Putamen (tissue), 1 donor: ENCODE data around the gene PLTP.
"Not testable (repeated sequence)": the region's sequence is repeated elsewhere in the genome, so short reads cannot be mapped to it uniquely, and the experiment has no call there.

Source experiments
- DNase-seq: peaks from one replicate; pipeline ENCODE4 v3.0.0-alpha.2; 2016; ENCODE audit warnings: low spot score

The PLTP gene

DNA sequence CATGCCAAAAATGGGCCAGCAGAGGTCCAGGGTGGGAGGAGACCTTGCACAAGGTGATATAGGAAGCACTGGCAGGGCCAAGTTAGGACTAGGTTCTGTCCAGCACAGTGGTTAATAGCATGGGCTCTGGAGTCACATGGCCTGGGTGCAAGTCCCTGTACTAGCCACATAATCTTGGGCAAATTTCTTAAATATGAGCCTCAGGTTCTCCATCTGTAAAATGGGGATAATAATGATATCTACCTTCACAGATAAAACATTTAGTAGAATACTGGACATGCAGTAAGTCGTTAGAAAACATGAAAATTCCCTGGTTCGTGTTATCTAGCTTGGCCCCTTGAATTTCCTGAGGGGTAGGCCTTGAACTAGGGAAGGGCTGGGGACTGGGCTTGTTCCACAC, 14.7 kb downstream of the PLTP start:
- DNase-seq = no peak

DNA sequence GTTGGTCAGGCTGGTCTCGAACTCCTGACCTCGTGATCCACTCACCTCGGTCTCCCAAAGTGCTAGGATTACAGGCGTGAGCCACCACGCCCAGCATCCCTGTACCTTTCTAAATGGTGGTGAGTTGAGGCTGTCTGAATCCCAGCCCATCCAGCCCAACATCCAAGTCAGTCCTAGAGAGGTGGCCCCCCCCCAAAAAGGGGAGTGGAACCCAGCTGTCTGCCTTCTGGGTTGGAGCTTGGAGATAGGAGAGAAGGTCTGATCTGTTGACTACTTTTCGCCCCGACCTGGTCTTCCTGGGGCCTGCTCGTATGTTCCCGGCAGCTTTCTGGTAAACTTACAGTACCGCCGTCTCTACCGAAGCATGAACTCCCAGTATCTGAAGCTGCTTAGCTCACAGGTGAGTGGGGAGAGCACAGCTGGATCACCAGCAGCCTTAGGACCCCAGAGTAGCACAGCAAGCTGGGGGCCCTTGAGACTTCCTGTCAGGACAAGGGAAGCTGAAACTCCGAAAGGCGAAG, 15.3 kb downstream of the PLTP start:
- no peak for DNase-seq

DNA sequence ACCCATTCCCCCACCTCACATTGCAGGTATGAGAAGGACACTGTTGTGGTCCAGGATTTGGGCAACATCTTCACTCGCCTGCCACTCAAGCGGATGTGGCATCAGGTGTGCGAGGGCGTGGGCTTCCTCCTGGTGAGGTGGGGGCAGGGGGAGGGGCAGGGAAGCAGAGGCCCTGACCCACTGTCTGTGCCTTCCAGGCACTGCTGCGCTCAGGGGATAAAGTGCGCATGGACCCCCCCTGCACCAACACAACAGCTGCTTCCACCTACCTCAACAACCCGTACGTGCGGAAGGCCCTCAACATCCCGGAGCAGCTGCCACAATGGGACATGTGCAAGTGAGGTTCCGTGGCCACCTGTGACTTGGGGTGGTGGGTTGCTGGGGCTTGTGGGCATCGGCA, 17.2 kb downstream of the PLTP start:
- DNase-seq = no peak

DNA sequence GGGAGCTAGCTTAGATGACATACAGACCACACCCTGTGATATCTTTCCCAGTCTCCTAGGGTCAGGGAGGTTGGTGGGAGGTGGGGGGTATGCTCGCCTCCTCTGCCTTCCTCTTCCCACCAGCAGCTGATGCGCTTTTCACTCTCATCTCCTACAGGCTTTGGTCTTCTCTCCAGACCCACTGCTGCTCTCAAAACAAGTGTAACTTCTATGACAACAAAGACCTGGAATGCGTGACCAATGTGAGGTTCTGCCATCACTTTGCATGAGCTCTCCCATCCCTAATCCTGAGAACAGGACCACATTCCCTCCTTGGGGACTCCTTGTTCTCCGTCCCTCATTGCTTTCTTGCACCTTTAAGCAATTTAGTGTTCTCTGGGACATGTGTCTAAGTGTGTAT, 18.1 kb downstream of the PLTP start:
- DNase-seq = no peak

DNA sequence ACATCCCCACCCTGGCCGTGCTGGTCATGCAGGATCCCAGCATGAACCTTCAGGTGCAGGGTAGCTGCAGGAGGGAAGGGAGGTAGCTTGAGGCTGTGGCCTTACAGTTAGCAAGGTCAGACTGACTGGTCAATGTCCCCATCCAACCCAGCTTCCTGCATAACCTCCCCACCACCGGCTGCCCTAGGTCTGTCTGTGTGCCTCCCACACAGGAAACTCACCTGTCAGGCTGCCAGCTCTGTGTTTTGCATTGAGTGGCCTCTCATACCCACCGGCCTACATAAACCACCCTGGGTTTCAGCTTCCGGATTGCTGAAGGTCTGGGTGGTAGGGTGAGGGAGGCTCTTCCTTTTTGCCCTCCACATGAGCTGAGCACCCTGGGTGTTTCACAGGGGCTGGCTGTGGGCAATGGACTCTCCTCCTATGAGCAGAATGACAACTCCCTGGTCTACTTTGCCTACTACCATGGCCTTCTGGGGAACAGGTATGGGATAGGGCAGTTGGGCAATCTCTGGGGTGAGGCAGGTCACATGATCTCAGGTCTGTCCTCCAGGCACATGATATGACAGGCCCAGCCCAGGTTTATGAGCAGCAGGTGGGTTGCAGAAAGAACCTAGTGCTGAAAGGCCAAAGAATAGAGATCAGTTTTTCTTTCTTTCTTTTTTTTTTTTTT, 19.0 kb downstream of the PLTP start:
- no peak for DNase-seq

DNA sequence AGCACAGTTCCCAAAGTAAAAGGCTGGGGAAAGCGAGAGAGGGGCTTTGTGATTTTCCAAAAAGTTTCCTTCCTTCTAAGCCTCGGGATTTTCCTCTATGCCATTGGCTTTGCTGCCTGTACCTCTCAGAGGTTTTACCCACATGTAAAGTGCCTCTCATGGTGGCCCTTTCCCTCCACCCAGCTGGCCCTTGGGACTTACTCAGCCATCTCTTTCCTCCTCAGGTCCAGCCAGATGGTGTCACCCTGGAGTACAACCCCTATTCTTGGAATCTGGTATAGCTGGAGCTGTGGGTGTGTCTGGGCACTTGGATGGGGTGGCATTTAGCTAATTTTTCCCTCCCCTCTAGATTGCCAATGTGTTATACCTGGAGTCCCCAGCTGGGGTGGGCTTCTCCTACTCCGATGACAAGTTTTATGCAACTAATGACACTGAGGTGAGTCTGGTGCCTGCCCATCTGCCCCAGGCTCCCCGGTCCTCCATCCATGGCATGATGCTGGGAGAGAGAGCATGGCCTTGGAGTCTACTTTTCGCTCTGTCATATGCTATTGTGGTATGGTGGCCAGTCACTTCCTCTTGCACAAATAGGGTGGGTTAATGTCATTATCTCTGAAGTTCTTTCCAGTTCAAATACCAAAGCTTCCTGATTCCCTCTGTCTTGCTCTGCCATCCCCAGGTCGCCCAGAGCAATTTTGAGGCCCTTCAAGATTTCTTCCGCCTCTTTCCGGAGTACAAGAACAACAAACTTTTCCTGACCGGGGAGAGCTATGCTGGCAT, 19.7 kb downstream of the PLTP start:
- no peak for DNase-seq

DNA sequence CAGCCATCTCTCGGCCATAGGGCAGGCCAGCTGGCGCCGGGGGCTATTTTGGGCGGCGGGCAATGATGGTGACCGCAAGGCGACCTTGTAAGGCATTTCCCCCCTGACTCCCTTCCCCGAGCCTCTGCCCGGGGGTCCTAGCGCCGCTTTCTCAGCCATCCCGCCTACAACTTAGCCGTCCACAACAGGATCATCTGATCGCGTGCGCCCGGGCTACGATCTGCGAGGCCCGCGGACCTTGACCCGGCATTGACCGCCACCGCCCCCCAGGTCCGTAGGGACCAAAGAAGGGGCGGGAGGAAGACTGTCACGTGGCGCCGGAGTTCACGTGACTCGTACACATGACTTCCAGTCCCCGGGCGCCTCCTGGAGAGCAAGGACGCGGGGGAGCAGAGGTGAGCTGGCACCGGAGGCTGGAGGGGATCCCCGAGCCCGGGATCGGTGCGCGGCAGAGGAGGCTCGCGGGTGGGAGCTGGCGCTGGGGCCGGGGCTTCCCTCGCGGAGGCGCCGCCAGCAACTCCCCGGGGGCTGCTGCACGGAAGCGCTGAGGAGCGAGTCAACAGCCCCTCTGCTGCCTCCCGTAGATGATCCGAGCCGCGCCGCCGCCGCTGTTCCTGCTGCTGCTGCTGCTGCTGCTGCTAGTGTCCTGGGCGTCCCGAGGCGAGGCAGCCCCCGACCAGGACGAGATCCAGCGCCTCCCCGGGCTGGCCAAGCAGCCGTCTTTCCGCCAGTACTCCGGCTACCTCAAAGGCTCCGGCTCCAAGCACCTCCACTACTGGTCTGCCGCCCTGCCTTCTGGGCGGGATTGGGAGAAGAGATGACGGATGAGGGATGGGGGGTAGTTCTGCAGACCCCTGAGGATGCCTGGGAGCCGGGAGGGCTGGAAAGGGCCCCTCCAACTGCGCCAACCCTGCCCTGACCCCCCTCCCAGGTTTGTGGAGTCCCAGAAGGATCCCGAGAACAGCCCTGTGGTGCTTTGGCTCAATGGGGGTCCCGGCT, 20.7 kb downstream of the PLTP start, which contains the start of the genes CTSA and NEURL2:
Gene CTSA (plus strand): TSS at position 351 of the 999 bp plus-strand sequence. CDS start 234 bp downstream, at position 585.
Gene NEURL2 (minus strand): TSS at position 224 of the 999 bp plus-strand sequence. CDS start 217 bp downstream, at position 7.
- peak; percentile 90 for DNase-seq

DNA sequence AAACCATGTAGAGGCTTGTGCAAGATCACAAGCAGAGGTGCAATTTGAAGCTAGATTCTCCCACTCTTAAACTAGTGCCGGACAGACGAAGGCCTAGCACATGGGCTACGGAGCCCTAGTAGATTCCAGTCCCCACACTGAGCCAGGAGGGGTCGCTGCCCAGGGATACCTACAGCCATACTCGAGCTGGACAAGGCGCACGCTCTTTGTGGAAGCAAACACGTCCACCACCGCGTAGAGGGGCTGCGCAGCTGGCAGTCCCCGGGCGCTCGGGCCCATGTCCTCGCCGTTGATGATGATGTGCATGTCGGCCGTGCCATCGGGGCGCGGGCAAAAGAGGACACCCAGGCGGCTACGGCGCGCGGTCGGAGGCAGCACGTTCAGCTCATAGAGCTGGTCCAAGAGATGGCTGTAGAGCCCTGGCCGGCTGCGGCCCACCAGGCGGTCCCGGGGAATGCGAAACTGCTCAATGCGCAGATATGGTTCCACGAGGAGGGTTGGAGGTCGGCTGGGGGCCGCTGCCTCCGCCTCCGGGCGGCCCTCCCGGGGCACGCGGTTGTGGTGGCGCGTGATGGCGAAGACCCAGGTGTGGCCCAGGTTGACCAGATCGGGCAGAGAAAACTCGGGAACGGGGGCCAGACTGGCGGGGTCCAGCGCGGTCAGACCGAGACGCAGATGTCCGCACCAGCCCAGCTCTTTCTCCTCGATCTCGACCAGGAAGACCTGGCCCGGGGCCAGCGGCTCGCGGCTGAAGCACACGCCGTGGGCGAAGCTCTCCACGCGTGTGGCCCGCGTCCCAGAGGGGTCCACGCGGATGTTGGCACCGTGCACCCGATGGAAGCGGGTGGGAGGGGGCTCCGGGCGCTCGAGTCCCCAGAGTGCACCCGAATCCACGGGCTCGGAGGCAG, 21.6 kb downstream of the PLTP start:
- DNase-seq = peak; percentile 42

DNA sequence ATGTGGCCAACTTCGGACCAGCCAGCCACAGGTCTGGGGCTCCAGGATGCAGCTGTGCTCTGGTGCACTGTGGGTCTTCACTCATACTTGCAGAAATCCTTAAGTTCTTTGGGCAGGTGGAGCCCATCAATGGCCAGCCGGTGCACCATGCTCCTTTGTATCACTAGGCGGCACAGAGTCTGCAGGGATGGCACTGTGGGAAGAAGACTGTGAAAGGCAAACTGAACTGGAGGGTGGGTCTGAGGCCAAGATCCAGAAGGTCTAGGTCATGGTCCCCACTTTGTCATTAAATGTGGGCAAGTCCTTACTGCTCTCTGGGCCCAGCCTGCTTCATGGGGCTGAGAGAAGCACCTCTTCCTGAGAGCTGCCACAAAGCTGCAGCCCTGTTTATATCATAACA, 23.3 kb downstream of the PLTP start:
- DNase-seq = no peak

DNA sequence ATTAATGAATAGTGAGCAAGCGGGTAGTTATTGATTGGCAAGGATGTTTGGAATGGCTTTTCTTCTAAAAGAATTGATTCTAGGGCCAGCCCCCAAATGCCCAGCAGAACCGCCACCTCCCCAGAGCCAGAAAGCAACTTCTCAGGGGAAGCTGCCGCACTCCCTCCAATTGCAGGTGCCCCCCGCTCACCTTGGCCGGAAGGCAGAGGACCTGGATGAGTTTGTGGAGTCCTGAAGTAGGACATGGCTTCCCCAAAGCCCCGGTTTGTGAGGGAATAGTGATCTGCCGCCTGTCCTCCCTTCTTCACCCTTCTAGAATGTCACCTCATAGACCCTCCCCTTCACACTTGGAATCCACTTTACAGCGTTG, 24.6 kb downstream of the PLTP start, which contains the start of gene SPATA25:
Gene SPATA25 (minus strand): TSS at position 277 of the 370 bp plus-strand sequence. CDS start 32 bp downstream, at position 245.
- DNase-seq = no peak

DNA sequence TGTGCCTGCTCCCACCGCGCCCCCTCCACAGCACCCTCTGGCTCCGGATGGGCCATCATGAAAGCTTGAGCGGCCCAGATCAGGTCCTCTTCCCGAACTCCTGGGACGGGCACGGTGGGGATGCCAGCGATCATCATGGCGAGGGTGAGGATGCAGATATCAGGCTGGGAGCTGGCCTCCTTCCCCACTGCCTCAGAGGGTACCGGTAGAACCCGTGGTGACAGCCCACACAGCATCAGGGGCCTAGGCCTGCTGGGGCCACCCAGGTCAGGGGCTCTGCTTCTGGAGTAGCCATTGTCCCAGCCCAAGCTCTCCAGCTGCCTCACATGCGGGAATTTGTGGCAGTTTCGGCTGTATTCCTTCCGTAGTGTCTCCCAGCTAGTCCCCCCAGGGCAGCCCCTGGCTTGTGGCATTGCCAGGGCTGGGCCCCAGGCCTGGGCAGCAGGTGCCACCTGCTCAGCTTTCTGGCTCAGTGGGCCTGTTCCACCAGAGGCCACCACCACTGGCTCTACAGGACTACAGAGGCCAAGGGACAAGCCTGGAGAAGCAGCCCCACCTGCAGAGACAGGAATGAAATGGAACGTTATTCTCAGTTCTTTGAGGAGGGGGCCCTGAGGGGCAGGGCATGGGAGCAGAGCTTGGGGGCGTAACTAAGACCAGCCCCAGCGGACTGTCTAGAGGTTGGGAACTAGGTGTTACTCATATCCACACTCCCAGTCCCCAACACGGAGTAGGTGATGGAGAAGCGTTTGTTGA, 25.2 kb downstream of the PLTP start:
- DNase-seq = no peak

DNA sequence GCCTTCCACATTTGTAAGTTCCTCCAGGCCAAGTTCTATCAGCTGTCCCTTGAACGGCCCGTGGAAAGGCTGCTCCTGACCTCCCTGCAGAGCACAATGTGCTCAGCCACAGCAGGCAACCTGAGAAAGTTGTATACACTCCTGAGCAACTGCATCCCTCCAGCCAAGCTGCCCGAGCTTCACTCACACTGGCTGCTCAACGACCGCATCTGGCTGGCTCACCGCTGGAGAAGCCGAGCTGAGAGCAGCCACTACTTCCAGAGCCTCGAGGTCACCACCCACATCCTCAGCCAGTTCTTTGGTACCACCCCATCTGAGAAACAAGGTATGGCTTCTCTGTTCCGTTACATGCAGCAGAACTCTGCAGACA, 28.9 kb downstream of the PLTP start:
- no peak for DNase-seq

DNA sequence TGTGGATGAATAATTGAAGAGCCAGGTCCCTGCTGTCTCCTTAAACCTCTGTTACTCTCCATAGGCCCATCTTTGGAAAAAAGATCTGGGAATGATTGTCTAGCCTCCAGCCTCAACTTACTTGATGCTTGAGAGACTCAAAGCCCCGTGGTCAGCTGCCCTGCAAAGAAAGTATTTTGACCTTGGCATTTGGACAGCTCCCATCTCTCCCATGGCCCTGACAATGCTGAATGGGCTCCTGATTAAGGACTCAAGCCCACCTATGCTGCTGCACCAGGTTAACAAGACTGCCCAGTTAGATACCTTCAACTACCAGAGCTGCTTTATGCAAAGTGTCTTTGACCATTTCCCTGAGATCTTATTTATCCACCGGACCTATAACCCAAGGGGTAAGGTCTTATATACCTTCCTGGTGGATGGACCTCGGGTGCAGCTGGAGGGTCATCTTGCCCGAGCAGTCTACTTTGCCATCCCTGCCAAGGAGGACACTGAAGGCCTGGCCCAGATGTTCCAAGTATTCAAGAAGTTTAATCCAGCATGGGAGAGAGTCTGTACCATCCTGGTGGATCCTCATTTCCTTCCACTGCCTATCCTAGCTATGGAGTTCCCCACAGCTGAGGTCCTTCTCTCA, 29.4 kb downstream of the PLTP start:
- no peak for DNase-seq

DNA sequence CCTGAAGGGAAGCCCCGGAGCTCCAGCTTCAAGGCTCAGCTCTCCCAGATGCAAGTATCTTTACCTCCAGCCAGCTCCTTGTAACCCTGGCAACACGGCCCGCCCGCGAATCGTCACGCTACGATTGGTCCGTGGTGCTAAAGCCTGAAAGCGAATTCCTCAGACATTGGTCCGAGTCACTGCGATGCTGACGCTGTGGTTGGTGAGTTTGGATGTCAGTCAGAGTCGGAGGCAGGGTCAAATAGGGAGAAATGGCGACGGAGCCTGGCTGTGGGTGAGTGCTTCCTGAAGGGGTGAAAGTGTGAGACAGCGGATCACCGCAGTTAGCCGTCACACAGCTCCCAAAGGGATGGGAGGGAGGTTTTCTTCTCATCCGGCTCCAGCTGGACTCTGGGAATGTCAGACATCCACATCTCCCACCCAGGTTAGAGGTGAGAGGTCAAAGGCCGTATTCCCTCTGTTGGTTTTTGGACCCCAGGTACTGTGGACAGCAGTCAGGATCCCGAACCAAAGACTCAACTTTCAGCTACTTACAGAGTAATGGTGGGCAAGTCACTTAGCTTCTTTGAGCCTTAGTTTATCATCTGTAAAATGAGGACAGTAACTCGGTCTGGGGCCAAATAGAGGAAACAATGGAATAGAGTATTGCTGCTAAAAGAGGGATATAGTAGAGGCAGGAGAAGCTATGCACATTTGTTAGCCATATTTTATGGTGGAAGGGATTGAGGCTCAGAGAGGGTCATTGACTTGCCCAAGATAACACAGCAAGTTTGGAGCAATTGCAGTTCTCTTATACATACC, 30.8 kb downstream of the PLTP start, which contains the start of gene ZSWIM1:
Gene ZSWIM1 (plus strand): TSS at position 240 of the 801 bp plus-strand sequence. CDS start 1,366 bp downstream, outside the sequence.
- peak; percentile 99 for DNase-seq

DNA sequence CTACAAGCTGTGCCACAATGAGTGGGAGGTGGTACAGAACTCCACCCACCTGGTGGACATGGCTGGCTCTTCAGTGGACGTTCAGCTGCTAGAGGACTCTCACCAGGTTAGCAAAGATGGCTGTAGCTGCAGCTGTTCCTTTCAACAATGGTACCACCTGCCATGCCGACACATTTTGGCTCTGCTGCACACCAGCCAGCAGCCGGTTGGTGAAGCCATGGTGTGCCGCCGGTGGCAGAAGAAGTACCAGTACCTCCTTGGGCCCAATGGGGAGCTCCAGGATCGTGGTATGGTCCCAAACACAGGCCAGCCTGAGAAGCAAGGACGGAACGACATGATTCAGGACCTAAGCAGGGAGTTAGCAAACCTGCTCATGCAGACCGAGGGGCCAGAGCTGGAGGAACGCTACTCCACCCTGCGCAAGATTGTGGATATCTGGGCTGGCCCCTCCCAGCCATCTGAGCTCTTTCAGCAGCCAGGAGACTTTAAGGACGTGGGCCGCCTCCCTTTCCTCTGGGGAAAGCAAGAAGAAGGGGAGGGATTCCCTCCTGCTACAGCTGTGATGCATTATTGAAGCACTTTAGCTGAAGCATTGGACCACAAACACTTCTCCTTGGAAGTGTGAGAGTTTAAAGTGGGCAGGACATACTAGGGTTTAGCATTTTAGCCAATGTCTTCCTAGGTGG, 33.7 kb downstream of the PLTP start:
- no peak for DNase-seq

DNA sequence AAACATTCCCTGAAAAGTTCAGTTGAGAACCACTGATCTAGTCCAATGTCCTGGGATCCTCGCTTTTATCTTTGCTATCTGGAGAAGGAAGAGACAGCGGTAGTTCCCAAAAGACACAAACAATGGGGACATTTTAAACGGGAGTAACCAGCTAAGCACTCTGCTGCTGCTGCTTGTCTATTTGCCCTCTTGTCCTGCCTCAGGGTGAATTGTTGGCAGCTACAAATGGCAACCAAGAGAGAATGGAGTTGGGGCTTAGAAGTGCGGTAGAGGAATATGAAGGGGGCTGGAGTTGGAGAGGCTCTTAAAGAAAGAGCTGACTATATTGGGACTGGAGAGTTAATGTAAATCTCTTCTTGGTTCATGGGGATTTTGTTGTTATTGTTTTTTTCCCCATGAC, 37.4 kb downstream of the PLTP start:
- DNase-seq = no peak

DNA sequence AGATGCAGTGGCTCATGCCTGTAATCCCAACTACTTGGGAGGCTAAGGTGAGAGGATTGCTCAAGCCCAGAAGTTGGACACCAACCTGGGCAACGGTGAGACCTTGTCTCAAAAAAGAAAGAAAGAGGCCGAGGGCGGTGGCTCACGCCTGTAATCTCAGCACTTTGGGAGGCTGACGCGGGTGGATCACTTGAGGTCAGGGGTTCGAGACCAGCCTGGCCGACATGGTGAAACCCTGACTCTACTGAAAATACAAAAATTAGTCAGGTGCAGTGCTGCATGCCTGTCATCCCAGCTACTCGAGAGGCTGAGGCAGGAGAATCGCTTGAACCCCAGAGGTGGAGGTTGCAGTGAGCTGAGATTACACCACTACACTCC, 37.9 kb downstream of the PLTP start:
- DNase-seq = not testable (repeated sequence)
